Measurements from ENCODE around the gene DAB2IP. TPM values are rescaled to one million over a fixed set of nuclear protein-coding genes. Genes with fewer than 3 reads are reported as not detected.

The DAB2IP gene
- polyA plus RNA-seq, 1 donor (not counting 4 experiments of a cell fraction or from before 2014, with no cell fraction given): 28.6 TPM

GRCh38 chr9:121821326-121821725, 169.9 kb downstream of the DAB2IP start:
- Histone ChIP-seq H2AFZ (ENCODE audit: control insufficient read depth, low read length) (no peak overlapping the region), H4K20me1 (ENCODE audit: control insufficient read depth, extremely low read depth, insufficient read depth, low read length) (no peaks in the 10 kb centered on the region), H3K36me3 (ENCODE audit: control insufficient read depth in 2 of 2, extremely low read depth in 1 of 2, insufficient read depth in 2 of 2, low read length in 2 of 2) (peaks cover 0 to 4% of the 10 kb centered on the region in 2 experiments), H3K4me3 (ENCODE audit: control insufficient read depth in 2 of 3, extremely low read depth in 1 of 3, insufficient read depth in 2 of 3, low read depth in 1 of 3, low read length in 3 of 3) (no peak overlapping the region), H3K27ac (ENCODE audit: control insufficient read depth, insufficient read depth, low read length) (no peak overlapping the region), H3K4me2 (ENCODE audit: control insufficient read depth, extremely low read depth, insufficient read depth, low read depth, low read length) (no peak overlapping the region), H3K4me1 (ENCODE audit: control insufficient read depth, extremely low read depth, insufficient read depth, low read length) (no peaks in the 10 kb centered on the region), H3K9me1 (ENCODE audit: control insufficient read depth, extremely low read depth, insufficient read depth, low read length) (no peaks in the 10 kb centered on the region), H3K9me3 (ENCODE audit: control insufficient read depth, low read depth, low read length) (no peaks in the 10 kb centered on the region), H3K27me3 (ENCODE audit: control insufficient read depth, extremely low read depth, insufficient read depth, low read length) (no peaks in the 10 kb centered on the region), H3K9ac (ENCODE audit: control insufficient read depth, extremely low read depth, insufficient read depth, low read length) (no peak overlapping the region), H3K79me2 (ENCODE audit: control insufficient read depth, insufficient read depth, low read length) (no peaks in the 10 kb centered on the region)
- no peak for TF ChIP-seq EZH2 (IDR thresholded peaks at IDR 0.05; ENCODE audit: low read length)
- TF ChIP-seq CTCF (optimal IDR thresholded peaks at IDR 0.05 in 1 of 3, IDR thresholded peaks at IDR 0.05 in 1 of 3, conservative IDR thresholded peaks at IDR 0.05 in 1 of 3; ENCODE audit: extremely low read depth in 1 of 3, insufficient read depth in 2 of 3, low read length in 3 of 3): no peak
- no peak for FAIRE-seq
- dilution Hi-C loops (cut with MboI; ENCODE audit: extremely low pct_ligation_motif_present, low sequenced_read_pairs): no loop called here
- no peak for DNase-seq (ENCODE audit: low read depth, low spot score)

GRCh38 chr9:121822093-121823085, 171.0 kb downstream of the DAB2IP start:
- H3K9ac ChIP-seq (ENCODE audit: control insufficient read depth, extremely low read depth, insufficient read depth, low read length): no peak overlapping the region
- no peak overlapping the region for H3K4me3 ChIP-seq (ENCODE audit: control insufficient read depth in 2 of 3, extremely low read depth in 1 of 3, insufficient read depth in 2 of 3, low read depth in 1 of 3, low read length in 3 of 3)
- no peaks in the 10 kb centered on the region for H4K20me1 ChIP-seq (ENCODE audit: control insufficient read depth, extremely low read depth, insufficient read depth, low read length)
- H3K79me2 ChIP-seq (ENCODE audit: control insufficient read depth, insufficient read depth, low read length): no peaks in the 10 kb centered on the region
- no peak overlapping the region for H2AFZ ChIP-seq (ENCODE audit: control insufficient read depth, low read length)
- no peaks in the 10 kb centered on the region for H3K9me3 ChIP-seq (ENCODE audit: control insufficient read depth, low read depth, low read length)
- DNase-seq (ENCODE audit: low read depth, low spot score): no peak
- H3K9me1 ChIP-seq (ENCODE audit: control insufficient read depth, extremely low read depth, insufficient read depth, low read length): no peaks in the 10 kb centered on the region
- H3K4me2 ChIP-seq (ENCODE audit: control insufficient read depth, extremely low read depth, insufficient read depth, low read depth, low read length): no peak overlapping the region
- dilution Hi-C loops (cut with MboI; ENCODE audit: extremely low pct_ligation_motif_present, low sequenced_read_pairs): no loop called here
- no peaks in the 10 kb centered on the region for H3K27me3 ChIP-seq (ENCODE audit: control insufficient read depth, extremely low read depth, insufficient read depth, low read length)
- no peak for TF ChIP-seq CTCF (optimal IDR thresholded peaks at IDR 0.05 in 1 of 3, IDR thresholded peaks at IDR 0.05 in 1 of 3, conservative IDR thresholded peaks at IDR 0.05 in 1 of 3; ENCODE audit: extremely low read depth in 1 of 3, insufficient read depth in 2 of 3, low read length in 3 of 3)
- TF ChIP-seq EZH2 (IDR thresholded peaks at IDR 0.05; ENCODE audit: low read length): no peak
- no peaks in the 10 kb centered on the region for H3K4me1 ChIP-seq (ENCODE audit: control insufficient read depth, extremely low read depth, insufficient read depth, low read length)
- no peak for FAIRE-seq
- peaks cover 0 to 4% of the 10 kb centered on the region in 2 experiments for H3K36me3 ChIP-seq (ENCODE audit: control insufficient read depth in 2 of 2, extremely low read depth in 1 of 2, insufficient read depth in 2 of 2, low read length in 2 of 2)
- no peak overlapping the region for H3K27ac ChIP-seq (ENCODE audit: control insufficient read depth, insufficient read depth, low read length)
